Medulla oblongata (tissue), 1 donor: Measurements from ENCODE around the gene ARFGEF3.
"Not testable (repeated sequence)": the region's sequence is repeated elsewhere in the genome, so short reads cannot be mapped to it uniquely, and the experiment has no call there.

Experiments used
- DNase-seq: peaks from one replicate; pipeline ENCODE4 v3.0.0-alpha.2; 2015; ENCODE audit errors: extremely low spot score

Gene ARFGEF3

GRCh38 chr6:138346302-138347195 is 184.8 kb downstream of the ARFGEF3 start:
- DNase-seq, result no peak

- DNase-seq, result no peak
These were observed 186.1 kb downstream of the ARFGEF3 start for GRCh38 chr6:138347864-138348263.

DNA sequence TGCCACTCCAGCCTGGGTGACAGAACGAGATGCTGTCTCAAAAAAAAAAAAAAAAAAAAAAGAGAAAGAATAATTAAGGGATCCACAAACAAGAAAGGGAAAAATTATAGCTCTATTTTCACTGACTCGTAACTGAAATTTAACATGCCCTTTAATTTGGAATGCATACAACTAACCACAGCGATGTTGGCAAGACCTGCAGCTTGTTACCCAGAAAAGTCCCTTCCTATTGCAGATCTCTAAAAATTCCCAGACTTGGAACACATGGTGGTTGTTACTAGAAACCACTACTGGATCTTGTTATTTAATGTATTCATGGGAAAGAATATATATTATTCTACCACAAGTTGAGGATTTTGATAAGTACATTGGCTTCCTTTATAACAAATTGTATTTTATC is 188.2 kb downstream of the ARFGEF3 start:
- DNase-seq, result no peak

- DNase-seq, result no peak
These were observed 196.2 kb downstream of the ARFGEF3 start for GRCh38 chr6:138357928-138358327.

GRCh38 chr6:138368684-138369083 is 206.9 kb downstream of the ARFGEF3 start:
- DNase-seq, result not testable (repeated sequence)

GRCh38 chr6:138370631-138371451 is 209.1 kb downstream of the ARFGEF3 start:
- DNase-seq, result no peak

DNA sequence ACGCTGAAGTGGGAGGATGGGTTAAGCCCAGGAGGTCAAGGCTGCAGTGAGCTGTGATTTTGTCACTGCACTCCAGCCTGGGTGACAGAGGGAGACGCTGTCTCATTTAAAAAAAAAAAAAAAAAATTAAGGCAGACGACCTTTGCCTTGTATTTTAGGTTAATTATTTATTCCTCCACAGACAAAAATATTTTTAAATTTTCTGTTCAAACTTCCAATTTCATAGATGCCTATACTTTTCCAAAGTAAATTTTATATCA is 209.6 kb downstream of the ARFGEF3 start:
- DNase-seq, result no peak

- DNase-seq, result no peak
These were observed 210.0 kb downstream of the ARFGEF3 start for GRCh38 chr6:138371720-138372119.

GRCh38 chr6:138372711-138373463 is 211.1 kb downstream of the ARFGEF3 start:
- no peak for DNase-seq

- DNase-seq, result no peak
These were observed 212.5 kb downstream of the ARFGEF3 start for GRCh38 chr6:138374230-138374629.

DNA sequence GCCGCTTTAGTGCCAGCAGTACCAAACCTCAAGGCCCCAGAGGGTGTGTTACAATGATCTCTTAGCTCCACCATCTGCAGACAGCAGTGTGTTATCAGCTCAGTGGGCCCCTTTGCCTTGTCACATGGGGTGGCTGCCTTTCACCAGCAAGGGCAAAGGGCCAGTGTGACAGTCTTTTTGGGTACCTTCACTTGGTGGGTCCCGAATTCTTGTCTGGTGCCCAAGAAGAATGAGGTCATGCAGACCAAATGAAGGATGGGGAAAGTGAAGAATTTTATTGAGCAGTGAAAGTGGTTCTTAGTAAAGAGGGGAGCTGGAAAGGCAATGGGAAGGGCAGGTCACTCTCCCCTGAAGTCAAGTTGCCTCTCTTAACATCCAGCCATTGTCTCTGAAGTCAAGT is 213.1 kb downstream of the ARFGEF3 start:
- no peak for DNase-seq

DNA sequence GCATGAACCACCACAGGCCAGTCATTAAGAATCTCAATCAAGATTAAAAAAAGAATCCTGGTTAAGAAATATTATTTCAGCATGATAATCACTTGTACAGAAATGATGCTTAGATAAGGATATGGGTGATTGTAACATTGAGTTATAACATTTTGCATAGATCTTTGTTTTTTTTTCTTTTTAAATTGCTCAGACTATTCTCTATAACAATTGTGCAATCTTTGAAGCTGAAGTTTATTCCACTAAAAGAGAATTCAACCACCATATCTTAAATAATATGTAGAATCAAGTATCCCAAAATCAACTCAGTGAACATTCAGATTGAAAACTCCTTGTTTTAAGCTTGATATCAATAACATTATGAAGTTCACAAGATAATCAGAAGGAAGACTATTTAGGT is 215.3 kb downstream of the ARFGEF3 start:
- no peak for DNase-seq

GRCh38 chr6:138377844-138378243 is 216.1 kb downstream of the ARFGEF3 start, which contains the start of gene SMIM28:
Gene SMIM28, plus strand, starts transcription at chr6:138377905. Its CDS starts 168 bp downstream, at chr6:138378073.
- no peak for DNase-seq

- no peak for DNase-seq
These were observed 216.7 kb downstream of the ARFGEF3 start for GRCh38 chr6:138378463-138378862.

DNA sequence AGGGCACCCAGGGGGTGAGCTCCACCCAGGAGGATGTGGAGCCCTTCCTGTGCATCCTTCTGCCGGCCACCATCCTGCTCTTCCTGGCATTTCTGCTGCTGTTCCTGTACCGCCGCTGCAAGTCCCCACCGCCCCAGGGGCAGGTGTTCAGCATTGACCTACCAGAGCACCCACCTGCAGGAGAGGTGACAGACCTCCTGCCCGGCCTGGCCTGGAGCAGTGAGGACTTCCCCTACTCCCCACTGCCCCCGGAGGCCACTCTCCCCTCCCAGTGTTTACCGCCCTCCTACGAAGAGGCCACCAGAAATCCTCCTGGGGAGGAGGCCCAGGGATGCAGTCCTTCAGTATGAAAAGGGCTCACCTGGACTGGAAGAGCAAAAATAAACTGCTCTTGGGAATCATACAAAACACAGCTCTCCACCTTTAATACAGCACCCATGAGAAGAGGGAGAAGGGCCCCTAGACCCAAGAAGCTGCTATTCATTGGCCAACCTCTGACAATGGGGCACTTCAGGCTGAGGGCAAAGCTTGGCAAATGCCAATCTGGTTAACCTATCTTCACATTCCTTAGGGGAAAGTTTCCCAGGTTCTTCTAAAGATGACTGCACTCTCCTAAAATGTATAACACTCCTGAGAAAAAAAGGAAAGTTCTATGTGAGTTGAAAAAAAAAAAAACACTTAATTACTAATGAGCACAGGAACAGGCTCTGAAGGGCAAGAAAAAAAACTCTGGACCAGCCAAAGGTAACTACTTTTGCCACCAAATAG is 220.9 kb downstream of the ARFGEF3 start:
- DNase-seq, result no peak

GRCh38 chr6:138383776-138384175 is 222.0 kb downstream of the ARFGEF3 start:
- DNase-seq, result no peak

GRCh38 chr6:138386897-138387296 is 225.2 kb downstream of the ARFGEF3 start:
- no peak for DNase-seq

DNA sequence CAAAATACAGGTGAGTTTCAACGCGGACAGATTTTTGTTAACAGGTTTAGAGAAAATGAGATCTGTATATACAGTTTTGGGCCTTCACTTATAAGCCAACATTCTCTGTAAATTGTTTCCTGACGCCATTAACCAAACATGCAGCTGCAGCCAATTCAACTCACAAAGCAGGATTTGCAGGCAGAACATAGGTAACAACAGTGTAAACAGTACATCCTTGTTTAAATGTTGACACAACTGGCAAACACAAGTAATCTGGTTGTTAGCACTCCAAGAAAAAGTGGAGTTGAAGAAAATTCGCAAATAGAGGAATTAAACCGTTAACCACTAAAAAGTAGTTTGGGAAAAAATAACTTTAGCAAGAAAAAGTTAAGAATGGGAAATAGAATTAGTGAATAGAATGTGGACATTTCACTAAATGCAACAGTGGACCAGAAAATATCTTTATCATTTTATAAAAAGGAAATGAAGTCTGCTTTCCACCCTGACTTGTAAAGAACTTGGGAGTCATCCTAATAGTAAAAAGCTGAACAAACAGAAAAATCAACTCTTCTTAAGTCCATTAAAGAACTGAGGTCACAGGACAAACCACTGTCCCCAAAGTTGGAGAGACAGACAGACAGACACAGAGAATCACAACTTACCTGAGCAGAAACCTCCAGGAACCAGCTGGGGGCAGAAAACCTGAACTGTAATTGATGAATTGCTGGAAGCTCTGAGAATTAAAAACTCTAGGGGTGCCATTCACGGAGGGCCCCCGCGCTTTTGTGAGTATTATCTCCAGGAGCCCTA is 226.0 kb downstream of the ARFGEF3 start:
- DNase-seq, result no peak

DNA sequence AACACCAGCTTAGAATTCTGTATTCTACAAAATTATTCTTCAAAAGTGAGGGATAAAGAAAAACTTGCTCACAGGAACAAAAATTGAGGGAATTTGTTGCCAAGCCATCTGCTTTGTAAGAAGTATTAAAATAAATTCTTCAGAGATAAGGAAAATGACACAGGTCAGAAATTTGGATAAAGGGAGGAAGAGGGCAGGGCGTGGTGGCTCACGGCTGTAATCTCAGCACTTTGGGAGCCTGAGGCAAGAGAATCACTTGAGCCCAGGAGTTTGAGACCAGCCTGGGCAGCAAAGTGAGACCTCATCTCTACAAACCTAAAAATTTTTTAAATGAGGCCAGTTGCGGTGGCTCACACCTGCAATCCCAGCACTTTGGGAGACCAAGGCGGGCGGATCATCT is 227.8 kb downstream of the ARFGEF3 start:
- DNase-seq, result no peak
